HEK293 (cell line): Measurements from ENCODE around the gene SLC35C1.

Experiments
- CTCF ChIA-PET: fragments of 350-600 bp; formaldehyde crosslinking; extraction: SDS; loops from one replicate; lab custom pipeline; 2021; ENCODE audit warnings: antibody characterized with exemption; lab: Yijun Ruan, JAX
- POLR2A ChIA-PET: fragments of 300-600 bp; formaldehyde crosslinking; extraction: SDS; loops from one replicate; lab custom pipeline; 2020; ENCODE audit warnings: antibody characterized with exemption, inconsistent platforms; lab: Yijun Ruan, JAX
- H3K27ac ChIP-seq: fragments of 200-500 bp; sonication (Bioruptor generic); 2 replicates; pipeline ENCODE4 v1.5.1; 2014; ENCODE audit warnings: low read depth, low read length, control low read depth, inconsistent platforms; ENCODE audit errors: extremely low read depth
- H3K36me3 ChIP-seq, 2 experiments: fragments of 200-500 bp in 1 of 2; sonication (Bioruptor generic) in 1 of 2; 1 replicate in 1 of 2; 2 replicates in 1 of 2; pipeline ENCODE4 v1.5.1; 2014 to 2017; ENCODE audit warnings: inconsistent platforms in 2 of 2, low read length in 2 of 2; ENCODE audit not compliant: control insufficient read depth in 2 of 2, insufficient read depth in 1 of 2
- H3K4me1 ChIP-seq: fragments of 200-500 bp; sonication (Bioruptor generic); 2 replicates; pipeline ENCODE4 v1.5.1; 2014; ENCODE audit warnings: mild to moderate bottlenecking, low read length, inconsistent platforms; ENCODE audit not compliant: control insufficient read depth, insufficient read depth
- H3K4me3 ChIP-seq: 2 replicates; pipeline ENCODE4 v1.5.1; 2011; ENCODE audit warnings: low read depth, mild to moderate bottlenecking, control low read depth, low read length, moderate library complexity
- H3K9me3 ChIP-seq: fragments of 200-500 bp; sonication (Bioruptor generic); 2 replicates; pipeline ENCODE4 v1.5.1; 2014; ENCODE audit warnings: low read depth, low read length, inconsistent platforms; ENCODE audit not compliant: control insufficient read depth, insufficient read depth
- BCL11B ChIP-seq: fragments of 450-650 bp; formaldehyde crosslinking; IDR thresholded peaks from 2 replicates; pipeline ENCODE4 v1.5.1; 2016; ENCODE audit warnings: low read depth, missing biosample characterization, missing genetic modification characterization
- GLIS1 ChIP-seq: fragments of 450-650 bp; formaldehyde crosslinking; IDR thresholded peaks from 2 replicates; pipeline ENCODE4 v1.5.1; 2016; ENCODE audit warnings: missing biosample characterization, missing genetic modification characterization
- HOXC10 ChIP-seq: sonication (generic); formaldehyde crosslinking; IDR thresholded peaks from 2 replicates; pipeline ENCODE4 v1.8.1; 2023; ENCODE audit warnings: mild to moderate bottlenecking, missing genetic modification reagents
- IKZF3 ChIP-seq: fragments of 450-650 bp; IDR thresholded peaks from 2 replicates; pipeline ENCODE4 v1.5.0; 2018; ENCODE audit warnings: missing biosample characterization, mild to moderate bottlenecking, missing genetic modification characterization, moderate library complexity
- KLF7 ChIP-seq: fragments of 450-650 bp; formaldehyde crosslinking; IDR thresholded peaks from 2 replicates; pipeline ENCODE4 v1.5.1; 2016; ENCODE audit warnings: missing biosample characterization, missing genetic modification characterization, borderline replicate concordance
- SP2 ChIP-seq: fragments of 450-650 bp; formaldehyde crosslinking; IDR thresholded peaks from 2 replicates; pipeline ENCODE4 v1.5.1; 2016; ENCODE audit warnings: missing biosample characterization, missing genetic modification characterization
- ZBTB20 ChIP-seq: fragments of 450-650 bp; formaldehyde crosslinking; IDR thresholded peaks from 2 replicates; pipeline ENCODE4 v1.5.1; 2016; ENCODE audit warnings: missing biosample characterization, missing genetic modification characterization
- ZFP69B ChIP-seq: fragments of 450-650 bp; formaldehyde crosslinking; IDR thresholded peaks from 2 replicates; pipeline ENCODE4 v1.5.1; 2016; ENCODE audit warnings: missing biosample characterization, missing genetic modification characterization
- ZNF132 ChIP-seq: fragments of 450-650 bp; formaldehyde crosslinking; IDR thresholded peaks from 2 replicates; pipeline ENCODE4 v1.5.1; 2017; ENCODE audit warnings: missing biosample characterization, missing genetic modification characterization, borderline replicate concordance
- ZNF202 ChIP-seq: fragments of 450-650 bp; formaldehyde crosslinking; IDR thresholded peaks from 2 replicates; pipeline ENCODE4 v1.5.1; 2016; ENCODE audit warnings: missing biosample characterization, missing genetic modification characterization, borderline replicate concordance
- ZNF391 ChIP-seq: fragments of 450-650 bp; formaldehyde crosslinking; IDR thresholded peaks from 2 replicates; pipeline ENCODE4 v1.5.1; 2016; ENCODE audit warnings: low read depth, missing biosample characterization, missing genetic modification characterization, borderline replicate concordance
- ZNF398 ChIP-seq: fragments of 450-650 bp; formaldehyde crosslinking; IDR thresholded peaks from 2 replicates; pipeline ENCODE4 v1.5.1; 2017; ENCODE audit warnings: missing biosample characterization, missing genetic modification characterization
- ZNF48 ChIP-seq: fragments of 450-650 bp; formaldehyde crosslinking; IDR thresholded peaks from 2 replicates; pipeline ENCODE4 v1.5.1; 2016; ENCODE audit warnings: missing biosample characterization, missing genetic modification characterization
- ZNF560 ChIP-seq: fragments of 450-650 bp; formaldehyde crosslinking; IDR thresholded peaks from 2 replicates; pipeline ENCODE4 v1.5.1; 2017; ENCODE audit warnings: missing biosample characterization, missing genetic modification characterization, borderline replicate concordance
- ZNF571 ChIP-seq: fragments of 450-650 bp; formaldehyde crosslinking; IDR thresholded peaks from 2 replicates; pipeline ENCODE4 v1.5.0; 2017; ENCODE audit warnings: missing biosample characterization, missing genetic modification characterization
- ZNF585B ChIP-seq: fragments of 450-650 bp; formaldehyde crosslinking; IDR thresholded peaks from 2 replicates; pipeline ENCODE4 v1.5.1; 2016; ENCODE audit warnings: missing biosample characterization, missing genetic modification characterization
- ZNF654 ChIP-seq: fragments of 450-650 bp; formaldehyde crosslinking; IDR thresholded peaks from 2 replicates; pipeline ENCODE4 v1.5.1; 2016; ENCODE audit warnings: low read depth, missing biosample characterization, missing genetic modification characterization
- ZNF785 ChIP-seq: fragments of 450-650 bp; formaldehyde crosslinking; IDR thresholded peaks from 2 replicates; pipeline ENCODE4 v1.5.1; 2016; ENCODE audit warnings: missing biosample characterization, missing genetic modification characterization
- ZNF791 ChIP-seq: fragments of 450-650 bp; formaldehyde crosslinking; IDR thresholded peaks from 2 replicates; pipeline ENCODE4 v1.5.1; 2016; ENCODE audit warnings: missing biosample characterization, missing genetic modification characterization
- ZSCAN4 ChIP-seq: fragments of 450-650 bp; formaldehyde crosslinking; IDR thresholded peaks from 2 replicates; pipeline ENCODE4 v1.5.1; 2017; ENCODE audit warnings: missing biosample characterization, missing genetic modification characterization
- ZXDB ChIP-seq: fragments of 450-650 bp; formaldehyde crosslinking; IDR thresholded peaks from 2 replicates; pipeline ENCODE4 v1.5.1; 2016; ENCODE audit warnings: missing biosample characterization, missing genetic modification characterization
- TF ChIP-seq, protein P1 (sequence below): fragments of 450-650 bp; formaldehyde crosslinking; IDR thresholded peaks from 2 replicates; pipeline ENCODE4 v1.5.1; 2016; ENCODE audit warnings: missing biosample characterization, missing genetic modification characterization, borderline replicate concordance
- TF ChIP-seq, protein P2 (sequence below): fragments of 450-650 bp; formaldehyde crosslinking; IDR thresholded peaks from 2 replicates; pipeline ENCODE4 v1.5.1; 2017; ENCODE audit warnings: missing biosample characterization, missing genetic modification characterization
- TF ChIP-seq, protein P3 (sequence below): fragments of 450-650 bp; formaldehyde crosslinking; IDR thresholded peaks from 2 replicates; pipeline ENCODE4 v1.5.1; 2016; ENCODE audit warnings: missing biosample characterization, missing genetic modification characterization
- TF ChIP-seq, protein P4 (sequence below): fragments of 450-650 bp; formaldehyde crosslinking; IDR thresholded peaks from 2 replicates; pipeline ENCODE4 v1.5.1; 2016; ENCODE audit warnings: missing biosample characterization, missing genetic modification characterization

The SLC35C1 gene

DNA sequence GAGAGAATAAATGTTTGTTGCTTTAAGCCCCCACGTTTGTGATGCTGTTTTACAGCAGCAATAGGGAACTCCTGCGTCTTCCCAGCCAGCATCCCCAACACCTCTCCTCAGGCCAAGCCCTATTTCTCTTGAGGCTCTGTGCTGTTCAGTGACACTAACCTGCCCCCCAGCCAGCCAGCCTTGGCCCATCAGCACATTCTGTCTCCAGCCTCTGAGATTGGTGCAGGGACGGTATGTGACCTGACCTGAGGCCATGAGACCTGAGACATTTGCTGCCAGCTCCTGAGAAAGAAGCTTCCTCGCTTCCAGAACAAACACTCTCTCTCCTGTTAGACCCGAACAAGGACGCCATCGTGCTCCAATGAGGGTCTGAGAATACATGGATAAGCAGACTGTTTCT, 38.5 kb upstream of the SLC35C1 start (continued):
- TF ChIP-seq, protein P1, sequence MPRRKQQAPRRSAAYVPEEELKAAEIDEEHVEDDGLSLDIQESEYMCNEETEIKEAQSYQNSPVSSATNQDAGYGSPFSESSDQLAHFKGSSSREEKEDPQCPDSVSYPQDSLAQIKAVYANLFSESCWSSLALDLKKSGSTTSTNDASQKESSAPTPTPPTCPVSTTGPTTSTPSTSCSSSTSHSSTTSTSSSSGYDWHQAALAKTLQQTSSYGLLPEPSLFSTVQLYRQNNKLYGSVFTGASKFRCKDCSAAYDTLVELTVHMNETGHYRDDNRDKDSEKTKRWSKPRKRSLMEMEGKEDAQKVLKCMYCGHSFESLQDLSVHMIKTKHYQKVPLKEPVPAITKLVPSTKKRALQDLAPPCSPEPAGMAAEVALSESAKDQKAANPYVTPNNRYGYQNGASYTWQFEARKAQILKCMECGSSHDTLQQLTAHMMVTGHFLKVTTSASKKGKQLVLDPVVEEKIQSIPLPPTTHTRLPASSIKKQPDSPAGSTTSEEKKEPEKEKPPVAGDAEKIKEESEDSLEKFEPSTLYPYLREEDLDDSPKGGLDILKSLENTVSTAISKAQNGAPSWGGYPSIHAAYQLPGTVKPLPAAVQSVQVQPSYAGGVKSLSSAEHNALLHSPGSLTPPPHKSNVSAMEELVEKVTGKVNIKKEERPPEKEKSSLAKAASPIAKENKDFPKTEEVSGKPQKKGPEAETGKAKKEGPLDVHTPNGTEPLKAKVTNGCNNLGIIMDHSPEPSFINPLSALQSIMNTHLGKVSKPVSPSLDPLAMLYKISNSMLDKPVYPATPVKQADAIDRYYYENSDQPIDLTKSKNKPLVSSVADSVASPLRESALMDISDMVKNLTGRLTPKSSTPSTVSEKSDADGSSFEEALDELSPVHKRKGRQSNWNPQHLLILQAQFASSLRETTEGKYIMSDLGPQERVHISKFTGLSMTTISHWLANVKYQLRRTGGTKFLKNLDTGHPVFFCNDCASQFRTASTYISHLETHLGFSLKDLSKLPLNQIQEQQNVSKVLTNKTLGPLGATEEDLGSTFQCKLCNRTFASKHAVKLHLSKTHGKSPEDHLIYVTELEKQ (tag by site-specific recombination) = no peak
- TF ChIP-seq, protein P2, sequence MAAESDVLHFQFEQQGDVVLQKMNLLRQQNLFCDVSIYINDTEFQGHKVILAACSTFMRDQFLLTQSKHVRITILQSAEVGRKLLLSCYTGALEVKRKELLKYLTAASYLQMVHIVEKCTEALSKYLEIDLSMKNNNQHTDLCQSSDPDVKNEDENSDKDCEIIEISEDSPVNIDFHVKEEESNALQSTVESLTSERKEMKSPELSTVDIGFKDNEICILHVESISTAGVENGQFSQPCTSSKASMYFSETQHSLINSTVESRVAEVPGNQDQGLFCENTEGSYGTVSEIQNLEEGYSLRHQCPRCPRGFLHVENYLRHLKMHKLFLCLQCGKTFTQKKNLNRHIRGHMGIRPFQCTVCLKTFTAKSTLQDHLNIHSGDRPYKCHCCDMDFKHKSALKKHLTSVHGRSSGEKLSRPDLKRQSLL (tag by site-specific recombination) = no peak
- TF ChIP-seq ZNF791 (tag by site-specific recombination) (no peak), ZSCAN4 (tag by site-specific recombination) (no peak), BCL11B (tag by site-specific recombination) (no peak), ZNF132 (no peak), GLIS1 (tag by site-specific recombination) (no peak), SP2 (tag by site-specific recombination) (no peak), ZNF48 (tag by site-specific recombination) (no peak), IKZF3 (tag by site-specific recombination) (no peak)

DNA sequence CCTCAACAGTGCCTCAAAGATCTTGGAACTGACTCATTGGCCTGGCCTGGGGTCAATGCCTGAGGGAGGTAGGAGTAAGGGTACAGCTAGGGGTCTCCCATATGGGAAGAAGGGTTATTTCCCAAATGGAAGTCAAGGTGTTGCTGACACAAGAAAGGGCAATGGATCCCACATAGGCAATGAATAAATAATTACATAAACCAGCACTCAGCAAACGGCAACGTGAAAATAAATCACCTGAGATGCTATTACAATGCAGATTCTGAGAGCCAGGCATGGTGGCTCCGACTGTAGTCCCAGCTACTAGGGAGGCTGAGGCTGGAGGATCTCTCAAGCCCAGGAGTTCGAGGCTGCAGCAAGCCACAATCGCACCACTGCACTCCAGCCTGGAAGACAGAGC, 36.5 kb upstream of the SLC35C1 start:
- Histone ChIP-seq H3K9me3 (no peaks in the 10 kb centered on the region), H3K4me3 (no peak overlapping the region), H3K4me1 (no peaks in the 10 kb centered on the region), H3K27ac (no peak overlapping the region), H3K36me3 (no peaks in the 10 kb centered on the region)
- no peak for TF ChIP-seq ZNF398 (tag by site-specific recombination)
- TF ChIP-seq KLF7 (tag by site-specific recombination) = no peak
- TF ChIP-seq ZNF391 = no peak
- TF ChIP-seq HOXC10 (CRISPR knock-in tag) = no peak
- no peak for TF ChIP-seq ZNF571 (tag by site-specific recombination)
- no peak for TF ChIP-seq ZXDB (tag by site-specific recombination)
- no peak for TF ChIP-seq ZNF654
- no peak for TF ChIP-seq ZBTB20 (tag by site-specific recombination)
- TF ChIP-seq ZFP69B (tag by site-specific recombination) = no peak
- TF ChIP-seq, protein P3, sequence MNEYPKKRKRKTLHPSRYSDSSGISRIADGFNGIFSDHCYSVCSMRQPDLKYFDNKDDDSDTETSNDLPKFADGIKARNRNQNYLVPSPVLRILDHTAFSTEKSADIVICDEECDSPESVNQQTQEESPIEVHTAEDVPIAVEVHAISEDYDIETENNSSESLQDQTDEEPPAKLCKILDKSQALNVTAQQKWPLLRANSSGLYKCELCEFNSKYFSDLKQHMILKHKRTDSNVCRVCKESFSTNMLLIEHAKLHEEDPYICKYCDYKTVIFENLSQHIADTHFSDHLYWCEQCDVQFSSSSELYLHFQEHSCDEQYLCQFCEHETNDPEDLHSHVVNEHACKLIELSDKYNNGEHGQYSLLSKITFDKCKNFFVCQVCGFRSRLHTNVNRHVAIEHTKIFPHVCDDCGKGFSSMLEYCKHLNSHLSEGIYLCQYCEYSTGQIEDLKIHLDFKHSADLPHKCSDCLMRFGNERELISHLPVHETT (tag by site-specific recombination) = no peak
- TF ChIP-seq ZNF560 = no peak
- TF ChIP-seq ZNF202 = no peak
- no peak for TF ChIP-seq ZNF585B (tag by site-specific recombination)
- TF ChIP-seq, protein P4, sequence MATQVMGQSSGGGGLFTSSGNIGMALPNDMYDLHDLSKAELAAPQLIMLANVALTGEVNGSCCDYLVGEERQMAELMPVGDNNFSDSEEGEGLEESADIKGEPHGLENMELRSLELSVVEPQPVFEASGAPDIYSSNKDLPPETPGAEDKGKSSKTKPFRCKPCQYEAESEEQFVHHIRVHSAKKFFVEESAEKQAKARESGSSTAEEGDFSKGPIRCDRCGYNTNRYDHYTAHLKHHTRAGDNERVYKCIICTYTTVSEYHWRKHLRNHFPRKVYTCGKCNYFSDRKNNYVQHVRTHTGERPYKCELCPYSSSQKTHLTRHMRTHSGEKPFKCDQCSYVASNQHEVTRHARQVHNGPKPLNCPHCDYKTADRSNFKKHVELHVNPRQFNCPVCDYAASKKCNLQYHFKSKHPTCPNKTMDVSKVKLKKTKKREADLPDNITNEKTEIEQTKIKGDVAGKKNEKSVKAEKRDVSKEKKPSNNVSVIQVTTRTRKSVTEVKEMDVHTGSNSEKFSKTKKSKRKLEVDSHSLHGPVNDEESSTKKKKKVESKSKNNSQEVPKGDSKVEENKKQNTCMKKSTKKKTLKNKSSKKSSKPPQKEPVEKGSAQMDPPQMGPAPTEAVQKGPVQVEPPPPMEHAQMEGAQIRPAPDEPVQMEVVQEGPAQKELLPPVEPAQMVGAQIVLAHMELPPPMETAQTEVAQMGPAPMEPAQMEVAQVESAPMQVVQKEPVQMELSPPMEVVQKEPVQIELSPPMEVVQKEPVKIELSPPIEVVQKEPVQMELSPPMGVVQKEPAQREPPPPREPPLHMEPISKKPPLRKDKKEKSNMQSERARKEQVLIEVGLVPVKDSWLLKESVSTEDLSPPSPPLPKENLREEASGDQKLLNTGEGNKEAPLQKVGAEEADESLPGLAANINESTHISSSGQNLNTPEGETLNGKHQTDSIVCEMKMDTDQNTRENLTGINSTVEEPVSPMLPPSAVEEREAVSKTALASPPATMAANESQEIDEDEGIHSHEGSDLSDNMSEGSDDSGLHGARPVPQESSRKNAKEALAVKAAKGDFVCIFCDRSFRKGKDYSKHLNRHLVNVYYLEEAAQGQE (tag by site-specific recombination) = no peak
- TF ChIP-seq ZNF785 = no peak
- POLR2A ChIA-PET = no interaction called here
- CTCF ChIA-PET = interaction anchor here (0.5 to 3.1 kb wide), 5 partner anchors 14 to 429 kb away, joined by 3 to 23 read pairs (median 3); no protein-coding TSS in a partner anchor
